CD14-positive monocyte (primary cell): ENCODE results near the gene ZZZ3. TPM values are rescaled to one million over a fixed set of nuclear protein-coding genes. Genes with fewer than 3 reads are reported as not detected.

Experiments
- DNase-seq, 3 donors: peaks; one replicate each; pipeline ENCODE4 v3.0.0-alpha.2; 2011 to 2022
- H2AFZ ChIP-seq: 2 replicates; pipeline ENCODE4 v1.6.0; 2012; ENCODE audit warnings: mild to moderate bottlenecking, low read depth, low read length, inconsistent platforms; ENCODE audit not compliant: insufficient read depth, poor library complexity, severe bottlenecking
- H3K27ac ChIP-seq, 2 donors: 1 replicate in 1 of 2; 2 replicates in 1 of 2; pipeline ENCODE4 v1.5.1; 2012 to 2013; ENCODE audit warnings: low read length in 2 of 2, control low read depth in 1 of 2, inconsistent platforms in 1 of 2, low read depth in 1 of 2, mild to moderate bottlenecking in 1 of 2
- H3K27me3 ChIP-seq, 2 donors: one replicate each; pipeline versions ENCODE4 v1.6.0 to v1.6.1; 2011 to 2013; ENCODE audit warnings: low read length in 2 of 2; ENCODE audit not compliant: control insufficient read depth in 2 of 2, insufficient read depth in 2 of 2
- H3K36me3 ChIP-seq, 2 donors: replicated peaks in 1 of 2; 1 replicate in 1 of 2; 2 replicates in 1 of 2; pipeline versions ENCODE4 v1.5.1 to v1.6.1; 2012 to 2013; ENCODE audit warnings: low read length in 2 of 2, control low read depth in 1 of 2, inconsistent platforms in 1 of 2, mild to moderate bottlenecking in 1 of 2; ENCODE audit not compliant: insufficient read depth in 2 of 2, control insufficient read depth in 1 of 2
- H3K4me1 ChIP-seq, 2 donors: 1 replicate in 1 of 2; 2 replicates in 1 of 2; pipeline versions ENCODE4 v1.5.1 to v1.6.1; 2012 to 2013; ENCODE audit warnings: low read length in 2 of 2, control low read depth in 1 of 2, inconsistent platforms in 1 of 2, mild to moderate bottlenecking in 1 of 2, moderate library complexity in 1 of 2; ENCODE audit not compliant: insufficient read depth in 2 of 2, control insufficient read depth in 1 of 2
- H3K4me2 ChIP-seq: replicated peaks from 2 replicates; pipeline ENCODE3; 2012; ENCODE audit warnings: low read length, moderate library complexity, mild to moderate bottlenecking; ENCODE audit not compliant: poor library complexity, severe bottlenecking; ENCODE audit errors: extremely low read depth
- H3K4me3 ChIP-seq, 3 experiments: fragments of 200-600 bp in 1 of 3; sonication (generic) in 1 of 3; replicated peaks in 1 of 3; 1 replicate in 2 of 3; 2 replicates in 1 of 3; pipeline ENCODE4 v1.5.1; 2011 to 2013; ENCODE audit warnings: low read length in 3 of 3, mild to moderate bottlenecking in 3 of 3, control low read depth in 2 of 3, low read depth in 2 of 3, inconsistent platforms in 1 of 3, moderate library complexity in 1 of 3
- H3K79me2 ChIP-seq: 2 replicates; pipeline ENCODE4 v1.6.0; 2012; ENCODE audit warnings: mild to moderate bottlenecking, control low read depth, inconsistent platforms, low read length, moderate library complexity; ENCODE audit not compliant: insufficient read depth
- H3K9ac ChIP-seq: 2 replicates; pipeline ENCODE4 v1.6.0; 2017; ENCODE audit warnings: low read length, mild to moderate bottlenecking; ENCODE audit not compliant: insufficient read depth, poor library complexity, severe bottlenecking
- H3K9me3 ChIP-seq, 2 donors: replicated peaks in 1 of 2; 1 replicate in 1 of 2; 2 replicates in 1 of 2; pipeline versions ENCODE4 v1.5.1 to v1.6.1; 2012 to 2013; ENCODE audit warnings: low read length in 2 of 2, control low read depth in 1 of 2; ENCODE audit not compliant: control insufficient read depth in 1 of 2, insufficient read depth in 1 of 2
- H4K20me1 ChIP-seq: 2 replicates; pipeline ENCODE4 v1.6.0; 2012; ENCODE audit warnings: mild to moderate bottlenecking, low read length, control low read depth, moderate library complexity; ENCODE audit not compliant: insufficient read depth
- H3K27ac Mint-ChIP-seq, 7 donors: one replicate each; pipeline ENCODE4 v1.8.0; 2020; ENCODE audit warnings: mild to moderate bottlenecking in 7 of 7, mixed read lengths in 7 of 7, moderate library complexity in 6 of 7, inconsistent platforms in 2 of 7
- H3K27me3 Mint-ChIP-seq, 3 donors: one replicate each; pipeline ENCODE4 v1.8.0; 2021 to 2022; ENCODE audit warnings: low read depth in 3 of 3, mild to moderate bottlenecking in 3 of 3, mixed read lengths in 3 of 3, moderate library complexity in 3 of 3, inconsistent platforms in 1 of 3
- H3K36me3 Mint-ChIP-seq, 2 donors: one replicate each; pipeline ENCODE4 v1.8.0; 2020; ENCODE audit warnings: mixed read lengths in 2 of 2, inconsistent platforms in 1 of 2, mild to moderate bottlenecking in 1 of 2
- H3K4me1 Mint-ChIP-seq: one replicate; pipeline ENCODE4 v1.8.0; 2020; ENCODE audit warnings: mild to moderate bottlenecking, mixed read lengths
- H3K4me3 Mint-ChIP-seq, 2 donors: one replicate each; pipeline ENCODE4 v1.8.0; 2020; ENCODE audit warnings: mild to moderate bottlenecking in 2 of 2, mixed read lengths in 2 of 2, moderate library complexity in 1 of 2
- H3K9me3 Mint-ChIP-seq, 7 donors: one replicate each; pipeline ENCODE4 v1.8.0; 2020 to 2022; ENCODE audit warnings: mixed read lengths in 7 of 7, mild to moderate bottlenecking in 6 of 7, moderate library complexity in 6 of 7, inconsistent platforms in 2 of 7
- CTCF ChIP-seq: fragments of 200-600 bp; IDR thresholded peaks from one replicate; pipeline ENCODE4 v1.8.0; 2022; ENCODE audit warnings: antibody characterized with exemption, mild to moderate bottlenecking
- WGBS: methylation state at CpG from one replicate; pipeline ENCODE4 v1.1.5; 2013; ENCODE audit warnings: missing lambda C conversion rate; ENCODE audit not compliant: insufficient coverage; 5-methylcytosine and 5-hydroxymethylcytosine counted together
- intact Hi-C, 2 donors: fragments of 100-400 bp; cut with micrococcal nuclease; formaldehyde crosslinking; loops; one replicate each; pipeline versions ENCODE4 v1.15.0 to v1.15.1; 2023
- polyA minus RNA-seq: library from RNA; depleted of rRNA, polyadenylated mRNA; stranded (reverse); fragments of >200 nt; gene quantifications from 2 replicates; pipeline ENCODE4 v1.2.3, GENCODE V29; 2012
- polyA plus RNA-seq, 3 donors: library from polyadenylated mRNA; depleted of rRNA in 1 of 3; unstranded in 2 of 3; stranded (reverse) in 1 of 3; fragments of 300-500 nt in 2 of 3; fragments of >200 nt in 1 of 3; fragmentation: Illumina TruSeq in 2 of 3; gene quantifications; 1 replicate in 2 of 3; 2 replicates in 1 of 3; pipeline ENCODE4 v1.2.3, GENCODE V29; 2012 to 2021
- total RNA-seq, 12 experiments: library from RNA in 1 of 12; stranded (reverse) in 1 of 12; fragments of 120-200 nt in 1 of 12; gene quantifications; one replicate each; pipeline ENCODE4 v1.2.4 and lab custom pipeline; 2013 to 2026; ENCODE audit warnings: mixed read lengths in 6 of 12, inconsistent platforms in 1 of 12

ZZZ3 gene
- total RNA-seq (2013), result 29.2 TPM
- 10 to 100 TPM in 2 of 3 donors, 1 to 10 TPM in 1; 8.1 to 12.3 (median 10.0) TPM for polyA plus RNA-seq
- polyA minus RNA-seq, result 17.9 and 18.1 TPM in 2 replicates
- total RNA-seq (lab: John Stamatoyannopoulos, UW), result 14.0 to 56.6 (median 37.5) reads per million in 11 experiments

DNA sequence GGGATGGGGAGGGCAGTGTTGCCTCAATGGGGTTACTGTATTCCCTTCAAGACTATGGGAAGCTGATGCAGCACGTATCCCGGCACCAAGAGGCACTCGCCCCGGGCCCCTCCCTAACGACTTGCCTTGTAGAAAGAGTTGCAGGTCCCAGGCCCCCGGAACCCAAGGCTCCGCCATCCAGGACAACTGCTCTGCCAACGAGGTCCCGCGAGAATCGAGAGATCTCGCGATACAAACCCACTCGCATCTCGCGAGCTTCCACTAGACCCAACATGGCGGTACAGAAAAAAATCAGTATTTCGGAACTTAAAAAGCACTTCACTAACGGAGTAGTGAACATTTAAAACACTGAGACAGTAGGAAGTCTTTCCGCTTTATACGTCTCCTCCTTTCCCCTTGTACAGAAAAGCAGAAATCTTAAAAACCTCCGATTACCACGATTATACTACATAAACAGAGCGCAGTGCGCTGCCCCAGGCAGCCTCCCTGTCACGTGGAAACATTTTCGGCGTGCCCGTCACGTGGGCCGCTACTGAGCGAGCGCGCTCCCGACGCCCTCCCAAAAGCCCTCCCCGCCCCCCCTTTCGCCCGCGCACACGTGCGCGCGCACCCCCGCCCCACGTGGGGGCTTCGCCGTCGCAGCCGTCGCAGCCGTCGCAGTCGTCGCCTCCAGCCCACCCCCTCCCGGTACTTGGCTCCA, at the start of gene ZZZ3:
Gene ZZZ3 (minus strand): TSS at position 199 of the 700 bp plus-strand sequence. CDS start 49,304 bp downstream, outside the sequence.
- intact Hi-C loops, result loop anchor here (5.0 to 10.0 kb wide), 2 partner anchors 72 to 465 kb away; partner anchors contain the start of genes PIGK (in 1 of the 2) and USP33 (in 1 of the 2)
- peaks cover 15 to 23% of the 10 kb centered on the region in 2 donors for H3K4me1 ChIP-seq

More for the DNA sequence above, at the start of gene ZZZ3:
- peaks cover 36% of the 10 kb centered on the region for H3K4me1 Mint-ChIP-seq
- Histone ChIP-seq H2AFZ (peak within 1 kb of the TSS; percentile 97), H3K79me2 (peaks cover 51% of the 10 kb centered on the region), H3K9me3 (no peaks in the 10 kb centered on the region), H3K27me3 (no peaks in the 10 kb centered on the region), H3K36me3 (no peaks in the 10 kb centered on the region), H4K20me1 (peaks cover 24% of the 10 kb centered on the region), H3K9ac (peak within 1 kb of the TSS; percentile 83), H3K4me3 (peak within 1 kb of the TSS; percentile 88 to 96 (median 94)), H3K4me2 (peak within 1 kb of the TSS; percentile 88), H3K27ac (peak within 1 kb of the TSS; percentile 95 to 98)
- peak; percentile 92 to 97 (median 94) for DNase-seq
- TF ChIP-seq CTCF, result no peak
- H3K27ac Mint-ChIP-seq, result peak within 1 kb of the TSS; percentile 96 to 99 (median 97)
- WGBS, result 0% methylated on average over 33 of the region's 56 CpGs
- H3K36me3 Mint-ChIP-seq, result peaks cover 0 to 1% of the 10 kb centered on the region in 2 donors
- peaks cover 0 to under 1% (median 0%) of the 10 kb centered on the region in 7 donors for H3K9me3 Mint-ChIP-seq
- H3K27me3 Mint-ChIP-seq, result no peaks in the 10 kb centered on the region
- H3K4me3 Mint-ChIP-seq, result peak within 1 kb of the TSS; percentile 97 to 99
